GM21737 (cell line): ENCODE results near the gene LRRC56.

ENCODE experiments used
- ATAC-seq: cut with Tn5 transposase; IDR thresholded peaks from one replicate; pipeline ENCODE4 v1.9.1; 2021; ENCODE audit warnings: mild to moderate bottlenecking, moderate library complexity; ENCODE audit not compliant: unreplicated experiment

LRRC56 gene

GRCh38 chr11:537622-538430 lies 499 bp downstream of the LRRC56 start:
- no peak for ATAC-seq

- no peak for ATAC-seq
These were observed 1.2 kb downstream of the LRRC56 start for GRCh38 chr11:538431-539051.

- ATAC-seq = no peak
These were observed 2.7 kb downstream of the LRRC56 start for GRCh38 chr11:539971-540481.

GRCh38 chr11:540583-541432 lies 3.5 kb downstream of the LRRC56 start:
- ATAC-seq = no peak

- no peak for ATAC-seq
These were observed 4.1 kb downstream of the LRRC56 start for GRCh38 chr11:541433-541885.

GRCh38 chr11:544817-545166 lies 7.5 kb downstream of the LRRC56 start:
- no peak for ATAC-seq

GRCh38 chr11:545171-545570 lies 7.8 kb downstream of the LRRC56 start:
- ATAC-seq = no peak

GRCh38 chr11:548700-549603 lies 11.6 kb downstream of the LRRC56 start:
- no peak for ATAC-seq

- no peak for ATAC-seq
These were observed 12.9 kb downstream of the LRRC56 start for GRCh38 chr11:550021-550745.

- no peak for ATAC-seq
These were observed 13.4 kb downstream of the LRRC56 start for GRCh38 chr11:550746-551085.

GRCh38 chr11:551131-551530 lies 13.8 kb downstream of the LRRC56 start:
- ATAC-seq = no peak

- no peak for ATAC-seq
These were observed 14.3 kb downstream of the LRRC56 start for GRCh38 chr11:551596-551995.

- ATAC-seq = no peak
These were observed 16.0 kb downstream of the LRRC56 start for GRCh38 chr11:553083-553987.

GRCh38 chr11:553988-554340 lies 16.6 kb downstream of the LRRC56 start:
- ATAC-seq = no peak

- ATAC-seq = no peak
These were observed 17.3 kb downstream of the LRRC56 start for GRCh38 chr11:554428-555226.

GRCh38 chr11:555227-555779 lies 18.0 kb downstream of the LRRC56 start:
- no peak for ATAC-seq

- ATAC-seq = no peak
These were observed 18.7 kb downstream of the LRRC56 start for GRCh38 chr11:555780-556661.
